K562 (cell line): ENCODE data around the gene RNU11. TPM values are rescaled to one million over a fixed set of nuclear protein-coding genes. Genes with fewer than 3 reads are reported as not detected.

ENCODE experiments used
- BRD9 ChIP-seq: fragments of 450-650 bp; IDR thresholded peaks from 2 replicates; pipeline ENCODE4 v1.6.1; 2018; ENCODE audit warnings: low read depth; ENCODE audit not compliant: partially characterized antibody
- CCAR2 ChIP-seq: fragments of 200-400 bp; formaldehyde crosslinking; IDR thresholded peaks from 2 replicates; pipeline ENCODE4 v1.6.1; 2017; ENCODE audit warnings: mild to moderate bottlenecking, low read depth, low read length
- COPS2 ChIP-seq: fragments of 450-650 bp; conservative IDR thresholded peaks from 2 replicates; pipeline ENCODE4 v1.6.1; 2016; ENCODE audit warnings: mild to moderate bottlenecking, moderate library complexity
- CTBP1 ChIP-seq: fragments of 450-650 bp; IDR thresholded peaks from 2 replicates; pipeline ENCODE4 v1.6.1; 2016; ENCODE audit warnings: borderline replicate concordance
- DACH1 ChIP-seq: fragments of 450-650 bp; IDR thresholded peaks from 2 replicates; pipeline ENCODE4 v1.6.1; 2018; ENCODE audit not compliant: partially characterized antibody
- KDM5B ChIP-seq: fragments of 200-600 bp; sonication (generic); IDR thresholded peaks from 2 replicates; pipeline ENCODE4 v1.6.1; 2012; ENCODE audit warnings: low read depth, mild to moderate bottlenecking, moderate library complexity, low read length, control low read depth, inconsistent platforms; ENCODE audit not compliant: insufficient replicate concordance
- NFIC ChIP-seq: fragments of 450-650 bp; IDR thresholded peaks from 2 replicates; pipeline ENCODE4 v1.6.1; 2017; ENCODE audit warnings: mild to moderate bottlenecking, inconsistent platforms
- NFYB ChIP-seq: IDR thresholded peaks from 2 replicates; pipeline ENCODE4 v1.6.1; 2011; ENCODE audit warnings: mild to moderate bottlenecking, moderate library complexity; ENCODE audit not compliant: insufficient read length; ENCODE audit errors: extremely low read depth
- NONO ChIP-seq, 2 experiments: fragments of 200-400 bp in 1 of 2; fragments of 450-650 bp in 1 of 2; formaldehyde crosslinking in 1 of 2; IDR thresholded peaks; 2 replicates each; pipeline ENCODE4 v1.6.1; 2017; ENCODE audit warnings: low read depth in 2 of 2, mild to moderate bottlenecking in 2 of 2, moderate library complexity in 2 of 2, low read length in 1 of 2
- PHF20 ChIP-seq: fragments of 450-650 bp; IDR thresholded peaks from 2 replicates; pipeline ENCODE4 v1.6.1; 2018; ENCODE audit not compliant: partially characterized antibody
- POLR2H ChIP-seq: IDR thresholded peaks from 2 replicates; pipeline ENCODE4 v1.6.1; 2016; ENCODE audit warnings: missing genetic modification characterization, low read depth, mild to moderate bottlenecking, control low read depth, missing compliant biosample characterization, moderate library complexity
- PURB ChIP-seq: sonication (generic); formaldehyde crosslinking; IDR thresholded peaks from 2 replicates; pipeline ENCODE4 v1.9.0; 2021; ENCODE audit warnings: low read depth, mild to moderate bottlenecking, missing genetic modification reagents
- SIN3A ChIP-seq, 2 experiments: fragments of 150-350 bp in 1 of 2; IDR thresholded peaks; 2 replicates each; pipeline ENCODE4 v1.6.1; 2011 to 2016; ENCODE audit warnings: borderline replicate concordance in 2 of 2, low read depth in 2 of 2, low read length in 2 of 2, mild to moderate bottlenecking in 2 of 2, moderate library complexity in 2 of 2; ENCODE audit not compliant: control insufficient read depth in 1 of 2
- SIN3B ChIP-seq: fragments of 450-650 bp; IDR thresholded peaks from 2 replicates; pipeline ENCODE4 v1.6.1; 2017; ENCODE audit warnings: low read depth, mild to moderate bottlenecking, moderate library complexity
- SMAD4 ChIP-seq: fragments of 250-450 bp; sonication (Bioruptor Pico); conservative IDR thresholded peaks from 2 replicates; pipeline ENCODE4 v1.8.0; 2021; ENCODE audit warnings: inconsistent platforms, mild to moderate bottlenecking, moderate library complexity
- SMARCE1 ChIP-seq: fragments of 450-650 bp; IDR thresholded peaks from 2 replicates; pipeline ENCODE4 v1.7.1; 2016; ENCODE audit warnings: mild to moderate bottlenecking
- SPI1 ChIP-seq: IDR thresholded peaks from 2 replicates; pipeline ENCODE4 v1.6.1; 2011; ENCODE audit warnings: low read depth, low read length, control low read depth, borderline replicate concordance
- TEAD4 ChIP-seq, 2 experiments: sonication (generic) in 1 of 2; formaldehyde crosslinking in 1 of 2; IDR thresholded peaks; 2 replicates each; pipeline versions ENCODE4 v1.6.1 to v1.8.0; 2012 to 2022; ENCODE audit warnings: borderline replicate concordance in 1 of 2, inconsistent platforms in 1 of 2, low read length in 1 of 2, mild to moderate bottlenecking in 1 of 2, missing genetic modification reagents in 1 of 2
- ZFP36 ChIP-seq: fragments of 150-350 bp; IDR thresholded peaks from 2 replicates; pipeline ENCODE4 v1.6.1; 2018; ENCODE audit warnings: low read length, low read depth; ENCODE audit not compliant: partially characterized antibody
- ZNF354B ChIP-seq: fragments of 250-450 bp; sonication (Bioruptor Pico); IDR thresholded peaks from 2 replicates; pipeline ENCODE4 v1.4.0; 2020
- ZNF57 ChIP-seq: fragments of 450-650 bp; formaldehyde crosslinking; IDR thresholded peaks from 2 replicates; pipeline ENCODE4 v1.4.0; 2020; ENCODE audit warnings: mild to moderate bottlenecking, moderate library complexity
- polyA plus RNA-seq, 8 experiments: library from polyadenylated mRNA; depleted of rRNA in 4 of 8; stranded (reverse) in 5 of 8; unstranded in 3 of 8; fragments of >200 nt; fragmentation: Nextera tagmentation in 2 of 8; fragmentation: Illumina TruSeq in 1 of 8; extraction: Ambion mirVana in 2 of 8; extraction: Trizol in 1 of 8; gene quantifications; 2 replicates each; pipeline versions ENCODE4 v1.2.1 to v1.2.3, GENCODE V29; 2011 to 2014; ENCODE audit warnings: inconsistent platforms in 1 of 8, missing spikeins in 1 of 8
- total RNA-seq, 7 experiments: library from RNA; depleted of rRNA in 6 of 7; stranded (reverse); fragments of >200 nt in 6 of 7; fragmentation: Illumina TruSeq in 2 of 7; extraction: Trizol in 2 of 7; gene quantifications; 2 replicates each; pipeline versions ENCODE4 v1.2.1 to v1.2.3, GENCODE V29; 2011 to 2021; ENCODE audit warnings: low replicate concordance in 1 of 7
- TF ChIP-seq, protein P1 (sequence below): sonication (generic); formaldehyde crosslinking; IDR thresholded peaks from 2 replicates; pipeline ENCODE4 v1.9.0; 2022; ENCODE audit warnings: mild to moderate bottlenecking, missing genetic modification reagents
- TF ChIP-seq, protein P2 (sequence below): sonication (generic); formaldehyde crosslinking; IDR thresholded peaks from 2 replicates; pipeline ENCODE4 v1.8.1; 2023; ENCODE audit warnings: mild to moderate bottlenecking, missing genetic modification reagents
- TF ChIP-seq, protein P3 (sequence below), 2 experiments: fragments of 450-650 bp; conservative IDR thresholded peaks; 2 replicates each; pipeline ENCODE4 v1.6.1; 2017; ENCODE audit warnings: mild to moderate bottlenecking in 2 of 2, moderate library complexity in 2 of 2

The RNU11 gene
- total and polyA plus RNA-seq, 9 of the 15 experiments (the other 6 are each of a cell fraction or from before 2014, with no cell fraction given): not detected

DNA sequence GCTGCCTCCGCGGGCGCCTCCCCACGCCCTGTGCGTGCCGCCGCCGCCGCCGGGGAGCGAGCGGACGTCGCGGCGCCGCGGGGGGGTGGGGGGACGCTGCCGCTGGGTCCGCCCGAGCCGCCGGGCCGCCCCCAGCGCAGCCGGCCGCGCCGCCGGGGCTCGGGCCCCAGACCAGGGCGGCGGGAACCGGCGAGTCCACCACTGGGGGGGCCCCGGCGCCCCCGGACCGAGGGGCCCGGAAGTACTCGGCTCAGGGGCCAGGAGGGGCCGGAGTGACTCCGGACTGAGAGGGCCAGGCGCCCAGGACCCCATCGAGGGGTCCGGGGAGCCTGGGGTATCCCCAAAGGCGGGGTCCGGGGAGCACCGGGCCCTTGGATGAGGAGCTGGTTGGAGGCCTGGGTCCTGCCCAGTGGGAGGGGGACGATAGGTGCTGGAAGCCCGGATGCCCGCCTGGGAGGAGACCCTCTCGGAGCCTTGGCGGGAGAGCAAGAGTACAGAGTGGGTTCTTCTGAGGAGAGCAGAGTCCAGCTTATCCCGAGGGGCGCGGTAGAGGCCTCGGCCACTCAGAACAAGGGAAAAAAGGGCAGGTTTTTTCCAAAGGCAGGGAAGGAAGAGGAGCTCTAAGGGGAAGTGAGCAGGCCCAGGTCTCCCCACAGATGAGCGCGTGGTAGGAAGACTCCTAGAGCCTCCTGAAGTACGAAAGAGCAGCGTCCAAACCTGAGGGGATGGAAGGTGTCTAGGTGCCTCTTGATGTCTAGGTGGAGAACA, 20.7 kb downstream of the RNU11 start (continued):
- peak; percentile 71 for TF ChIP-seq KDM5B
- TF ChIP-seq TEAD4 (IDR thresholded peaks at IDR 0.05; ENCODE audit: low read length): no peak
- no peak for TF ChIP-seq TEAD4 (CRISPR knock-in tag; IDR thresholded peaks at IDR 0.05; ENCODE audit: borderline replicate concordance)
- no peak for TF ChIP-seq POLR2H
- peak; percentile 54; the same call in 1 of the 2 replicates for TF ChIP-seq SIN3B
- no peak for TF ChIP-seq DACH1
- no peak for TF ChIP-seq NFYB
- 0 out of 2 replicates have a peak, but pooled peaks have one; percentile 49 for TF ChIP-seq ZNF57
- TF ChIP-seq CCAR2: no peak
- TF ChIP-seq SPI1: peak; percentile 78
- no peak for TF ChIP-seq CTBP1
- TF ChIP-seq ZNF354B (CRISPR knock-in tag): no peak
- no peak for TF ChIP-seq PURB (CRISPR knock-in tag)
- no peak for TF ChIP-seq COPS2
- TF ChIP-seq SMARCE1: 0 out of 2 replicates have a peak, but pooled peaks have one; percentile 34
- TF ChIP-seq SMAD4 (CRISPR knock-in tag): peak; percentile 55
- TF ChIP-seq, protein P1, sequence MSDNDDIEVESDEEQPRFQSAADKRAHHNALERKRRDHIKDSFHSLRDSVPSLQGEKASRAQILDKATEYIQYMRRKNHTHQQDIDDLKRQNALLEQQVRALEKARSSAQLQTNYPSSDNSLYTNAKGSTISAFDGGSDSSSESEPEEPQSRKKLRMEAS (CRISPR knock-in tag): peak; percentile 75
- no peak for TF ChIP-seq PHF20
- no peak for TF ChIP-seq NFIC
- peak; percentile 35 for TF ChIP-seq BRD9
- TF ChIP-seq ZFP36: no peak
- TF ChIP-seq, protein P2, sequence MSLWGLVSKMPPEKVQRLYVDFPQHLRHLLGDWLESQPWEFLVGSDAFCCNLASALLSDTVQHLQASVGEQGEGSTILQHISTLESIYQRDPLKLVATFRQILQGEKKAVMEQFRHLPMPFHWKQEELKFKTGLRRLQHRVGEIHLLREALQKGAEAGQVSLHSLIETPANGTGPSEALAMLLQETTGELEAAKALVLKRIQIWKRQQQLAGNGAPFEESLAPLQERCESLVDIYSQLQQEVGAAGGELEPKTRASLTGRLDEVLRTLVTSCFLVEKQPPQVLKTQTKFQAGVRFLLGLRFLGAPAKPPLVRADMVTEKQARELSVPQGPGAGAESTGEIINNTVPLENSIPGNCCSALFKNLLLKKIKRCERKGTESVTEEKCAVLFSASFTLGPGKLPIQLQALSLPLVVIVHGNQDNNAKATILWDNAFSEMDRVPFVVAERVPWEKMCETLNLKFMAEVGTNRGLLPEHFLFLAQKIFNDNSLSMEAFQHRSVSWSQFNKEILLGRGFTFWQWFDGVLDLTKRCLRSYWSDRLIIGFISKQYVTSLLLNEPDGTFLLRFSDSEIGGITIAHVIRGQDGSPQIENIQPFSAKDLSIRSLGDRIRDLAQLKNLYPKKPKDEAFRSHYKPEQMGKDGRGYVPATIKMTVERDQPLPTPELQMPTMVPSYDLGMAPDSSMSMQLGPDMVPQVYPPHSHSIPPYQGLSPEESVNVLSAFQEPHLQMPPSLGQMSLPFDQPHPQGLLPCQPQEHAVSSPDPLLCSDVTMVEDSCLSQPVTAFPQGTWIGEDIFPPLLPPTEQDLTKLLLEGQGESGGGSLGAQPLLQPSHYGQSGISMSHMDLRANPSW: no peak
- TF ChIP-seq, protein P3, sequence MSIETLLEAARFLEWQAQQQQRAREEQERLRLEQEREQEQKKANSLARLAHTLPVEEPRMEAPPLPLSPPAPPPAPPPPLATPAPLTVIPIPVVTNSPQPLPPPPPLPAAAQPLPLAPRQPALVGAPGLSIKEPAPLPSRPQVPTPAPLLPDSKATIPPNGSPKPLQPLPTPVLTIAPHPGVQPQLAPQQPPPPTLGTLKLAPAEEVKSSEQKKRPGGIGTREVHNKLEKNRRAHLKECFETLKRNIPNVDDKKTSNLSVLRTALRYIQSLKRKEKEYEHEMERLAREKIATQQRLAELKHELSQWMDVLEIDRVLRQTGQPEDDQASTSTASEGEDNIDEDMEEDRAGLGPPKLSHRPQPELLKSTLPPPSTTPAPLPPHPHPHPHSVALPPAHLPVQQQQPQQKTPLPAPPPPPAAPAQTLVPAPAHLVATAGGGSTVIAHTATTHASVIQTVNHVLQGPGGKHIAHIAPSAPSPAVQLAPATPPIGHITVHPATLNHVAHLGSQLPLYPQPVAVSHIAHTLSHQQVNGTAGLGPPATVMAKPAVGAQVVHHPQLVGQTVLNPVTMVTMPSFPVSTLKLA (conservative IDR thresholded peaks at IDR 0.05): 0 out of 4 replicates have a peak, but pooled peaks of 1 of the 2 experiments have one; percentile 9
- peak in 1 of 2 experiments; percentile 32; a peak in 2 of 4 replicates for TF ChIP-seq SIN3A (IDR thresholded peaks at IDR 0.05; ENCODE audit: borderline replicate concordance in 2 of 2, control insufficient read depth in 1 of 2, low read depth in 2 of 2, low read length in 2 of 2)
- TF ChIP-seq NONO (IDR thresholded peaks at IDR 0.05; ENCODE audit: low read depth in 2 of 2, low read length in 1 of 2): 0 out of 4 replicates have a peak, but pooled peaks of 1 of the 2 experiments have one; percentile 43
